ENCODE measurements around the gene ZNF584.
A peak's percentile ranks its signal among the peaks of the same experiment; 100 is the strongest.

The ZNF584 gene

DNA sequence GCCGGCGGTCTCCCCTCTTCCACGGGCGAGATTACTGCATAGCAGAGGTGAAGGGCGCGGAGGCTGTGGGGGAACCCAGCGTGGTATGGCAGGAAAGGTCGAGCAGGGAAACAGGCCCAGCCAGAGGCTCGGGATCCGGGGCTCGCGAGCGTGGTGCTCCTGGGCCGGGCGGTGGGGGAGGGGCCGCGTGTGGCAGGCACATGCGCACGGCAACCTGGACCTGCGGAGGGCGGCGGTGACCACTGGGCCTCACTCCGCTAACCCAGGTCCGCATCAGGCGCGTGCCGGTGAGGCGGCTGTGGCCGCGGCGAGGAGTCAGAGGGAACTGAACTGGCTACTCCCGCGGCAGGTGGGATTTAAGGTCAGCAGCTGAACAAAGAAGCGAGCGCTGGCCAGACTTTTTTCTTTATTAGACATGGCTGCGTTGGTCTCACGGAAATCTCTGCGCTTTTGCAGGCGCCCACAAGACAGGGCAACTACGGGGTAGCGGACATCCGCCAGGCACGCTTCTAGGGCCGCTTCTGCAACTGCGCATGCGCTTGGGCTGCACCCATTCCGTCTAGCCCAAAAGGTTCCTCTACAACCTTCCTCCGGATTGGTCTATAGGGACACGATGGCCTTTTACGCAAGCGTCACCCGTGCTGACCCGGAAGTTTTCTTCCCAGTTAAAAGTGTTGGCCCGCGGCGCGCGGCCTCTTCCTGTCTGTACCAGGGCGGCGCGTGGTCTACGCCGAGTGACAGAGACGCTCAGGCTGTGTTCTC lies 21.7 kb upstream of the ZNF584 start, which contains the start of gene RPS5:
Gene RPS5, plus strand, starts transcription at position 694 of the 762 bp plus-strand sequence. CDS start 869 bp downstream, outside the sequence.
- Histone ChIP-seq H3K4me3 (ENCODE audit: low read length in 2 of 2) (peak within 1 kb of the TSS; percentile 77 to 80), H3K36me3 (ENCODE audit: control insufficient read depth in 2 of 2, insufficient read depth in 2 of 2, low read length in 2 of 2) (peaks cover 4 to 11% of the 10 kb centered on the region in 2 donors), H3K9ac (ENCODE audit: low read depth in 1 of 2, low read length in 2 of 2) (peak within 1 kb of the TSS; percentile 89 to 91), H3K27me3 (ENCODE audit: control insufficient read depth in 2 of 2, insufficient read depth in 2 of 2, low read length in 2 of 2) (no peaks in the 10 kb centered on the region), H3K27ac (ENCODE audit: low read depth in 2 of 2, low read length in 2 of 2) (peak within 1 kb of the TSS; percentile 98), H3K4me1 (ENCODE audit: control insufficient read depth in 2 of 2, insufficient read depth in 2 of 2, low read length in 2 of 2) (peaks cover 18 to 31% of the 10 kb centered on the region in 2 donors), H3K9me3 (ENCODE audit: control insufficient read depth in 2 of 2, low read length in 2 of 2) (no peaks in the 10 kb centered on the region)

DNA sequence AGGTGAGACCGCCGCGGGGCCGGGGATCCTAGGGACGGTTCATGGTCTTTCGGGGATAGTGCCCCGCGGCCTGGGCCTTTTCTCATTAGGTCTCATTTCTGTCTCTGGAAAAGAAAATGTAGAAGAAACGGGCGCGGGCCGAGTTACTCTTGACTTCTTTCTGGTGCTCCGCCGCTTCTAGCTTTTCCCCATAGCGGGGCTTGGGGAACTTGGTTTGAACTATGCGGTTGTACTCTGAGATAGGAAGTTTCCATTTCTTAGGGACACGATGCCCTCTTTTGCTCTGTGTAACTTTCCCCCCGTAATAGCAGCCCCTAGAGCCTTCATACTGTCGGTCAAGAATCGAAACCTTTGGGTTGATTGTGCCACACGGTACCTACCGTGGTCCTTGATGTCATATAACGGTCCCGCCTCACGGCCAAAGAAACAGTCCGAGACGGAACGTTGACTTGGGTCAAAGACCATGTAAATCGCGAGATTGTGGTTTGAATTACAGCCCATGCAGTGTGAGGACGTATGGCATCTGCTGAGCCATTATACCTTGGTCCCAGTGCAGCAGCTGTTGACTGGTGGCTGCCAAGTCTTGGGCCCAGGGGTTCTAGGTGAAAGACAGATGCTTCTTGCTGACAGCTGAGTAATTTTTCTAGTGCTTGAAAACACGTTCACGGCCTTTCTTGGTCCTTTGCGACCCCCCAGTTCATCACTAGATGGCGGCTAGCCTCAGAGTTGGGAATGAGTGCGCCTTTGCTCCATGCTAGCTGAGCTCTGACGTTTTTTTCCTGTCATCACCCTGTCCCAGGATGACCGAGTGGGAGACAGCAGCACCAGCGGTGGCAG lies 20.9 kb upstream of the ZNF584 start:
- no peaks in the 10 kb centered on the region for H3K9me3 ChIP-seq (ENCODE audit: control insufficient read depth in 2 of 2, low read length in 2 of 2)
- peaks cover 18 to 26% of the 10 kb centered on the region in 2 donors for H3K4me1 ChIP-seq (ENCODE audit: control insufficient read depth in 2 of 2, insufficient read depth in 2 of 2, low read length in 2 of 2)
- peaks cover 4 to 13% of the 10 kb centered on the region in 2 donors for H3K36me3 ChIP-seq (ENCODE audit: control insufficient read depth in 2 of 2, insufficient read depth in 2 of 2, low read length in 2 of 2)
- peak overlapping the region; percentile 77 to 80 for H3K4me3 ChIP-seq (ENCODE audit: low read length in 2 of 2)
- no peaks in the 10 kb centered on the region for H3K27me3 ChIP-seq (ENCODE audit: control insufficient read depth in 2 of 2, insufficient read depth in 2 of 2, low read length in 2 of 2)
- peak overlapping the region; percentile 66 to 89 for H3K9ac ChIP-seq (ENCODE audit: low read depth in 1 of 2, low read length in 2 of 2)
- peak overlapping the region in 1 of 2 donors; percentile 48 for H3K27ac ChIP-seq (ENCODE audit: low read depth in 2 of 2, low read length in 2 of 2)

DNA sequence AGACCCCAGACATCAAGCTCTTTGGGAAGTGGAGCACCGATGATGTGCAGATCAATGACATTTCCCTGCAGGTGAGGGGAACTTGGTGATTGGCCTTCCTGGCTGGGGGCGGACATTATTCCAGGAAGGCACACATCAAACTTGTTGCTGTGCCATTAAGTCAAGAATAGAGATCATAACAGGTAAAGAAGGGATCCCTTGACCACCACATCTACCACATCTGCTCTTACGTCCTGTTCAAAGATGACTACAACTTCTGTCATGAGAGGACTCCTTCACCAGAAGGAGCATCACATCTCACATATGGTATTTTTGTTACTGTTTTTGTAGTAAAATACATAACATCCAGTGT lies 20.3 kb upstream of the ZNF584 start:
- Histone ChIP-seq H3K4me1 (ENCODE audit: control insufficient read depth in 2 of 2, insufficient read depth in 2 of 2, low read length in 2 of 2) (peaks cover 18 to 26% of the 10 kb centered on the region in 2 donors), H3K27ac (ENCODE audit: low read depth in 2 of 2, low read length in 2 of 2) (no peak overlapping the region), H3K27me3 (ENCODE audit: control insufficient read depth in 2 of 2, insufficient read depth in 2 of 2, low read length in 2 of 2) (no peaks in the 10 kb centered on the region), H3K4me3 (ENCODE audit: low read length in 2 of 2) (peak overlapping the region; percentile 77 to 80), H3K36me3 (ENCODE audit: control insufficient read depth in 2 of 2, insufficient read depth in 2 of 2, low read length in 2 of 2) (peaks cover 8 to 18% of the 10 kb centered on the region in 2 donors), H3K9ac (ENCODE audit: low read depth in 1 of 2, low read length in 2 of 2) (peak overlapping the region in 1 of 2 donors; percentile 89), H3K9me3 (ENCODE audit: control insufficient read depth in 2 of 2, low read length in 2 of 2) (no peaks in the 10 kb centered on the region)

DNA sequence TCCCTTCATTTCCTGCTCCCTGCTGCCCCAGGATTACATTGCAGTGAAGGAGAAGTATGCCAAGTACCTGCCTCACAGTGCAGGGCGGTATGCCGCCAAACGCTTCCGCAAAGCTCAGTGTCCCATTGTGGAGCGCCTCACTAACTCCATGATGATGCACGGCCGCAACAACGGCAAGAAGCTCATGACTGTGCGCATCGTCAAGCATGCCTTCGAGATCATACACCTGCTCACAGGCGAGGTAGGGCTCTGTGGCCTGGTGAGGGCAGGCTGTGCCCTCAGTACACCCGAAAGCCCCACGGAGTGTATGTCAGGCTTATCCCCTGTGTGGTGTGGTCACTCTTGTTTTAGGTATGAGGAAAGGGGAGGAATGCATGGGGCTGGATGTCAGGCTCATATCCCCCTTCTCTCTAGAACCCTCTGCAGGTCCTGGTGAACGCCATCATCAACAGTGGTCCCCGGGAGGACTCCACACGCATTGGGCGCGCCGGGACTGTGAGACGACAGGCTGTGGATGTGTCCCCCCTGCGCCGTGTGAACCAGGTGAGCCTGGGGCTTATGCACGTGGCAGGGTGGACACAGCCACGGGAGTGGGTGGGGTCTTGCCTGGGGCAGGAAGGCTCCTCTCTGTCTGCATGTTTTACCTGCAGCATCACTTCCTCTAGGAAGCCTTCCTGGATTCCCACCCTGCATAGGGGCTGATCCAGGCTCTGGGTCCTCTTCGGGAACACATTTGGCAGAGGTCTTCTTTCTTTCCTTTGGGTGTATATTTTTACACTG lies 15.3 kb upstream of the ZNF584 start:
- Histone ChIP-seq H3K4me3 (ENCODE audit: low read length in 2 of 2) (no peak overlapping the region), H3K27ac (ENCODE audit: low read depth in 2 of 2, low read length in 2 of 2) (no peak overlapping the region), H3K9ac (ENCODE audit: low read depth in 1 of 2, low read length in 2 of 2) (no peak overlapping the region), H3K27me3 (ENCODE audit: control insufficient read depth in 2 of 2, insufficient read depth in 2 of 2, low read length in 2 of 2) (peaks cover 13 to 19% of the 10 kb centered on the region in 2 donors), H3K36me3 (ENCODE audit: control insufficient read depth in 2 of 2, insufficient read depth in 2 of 2, low read length in 2 of 2) (peaks cover 22 to 37% of the 10 kb centered on the region in 2 donors), H3K9me3 (ENCODE audit: control insufficient read depth in 2 of 2, low read length in 2 of 2) (no peaks in the 10 kb centered on the region), H3K4me1 (ENCODE audit: control insufficient read depth in 2 of 2, insufficient read depth in 2 of 2, low read length in 2 of 2) (peaks cover 6 to 9% of the 10 kb centered on the region in 2 donors)

DNA sequence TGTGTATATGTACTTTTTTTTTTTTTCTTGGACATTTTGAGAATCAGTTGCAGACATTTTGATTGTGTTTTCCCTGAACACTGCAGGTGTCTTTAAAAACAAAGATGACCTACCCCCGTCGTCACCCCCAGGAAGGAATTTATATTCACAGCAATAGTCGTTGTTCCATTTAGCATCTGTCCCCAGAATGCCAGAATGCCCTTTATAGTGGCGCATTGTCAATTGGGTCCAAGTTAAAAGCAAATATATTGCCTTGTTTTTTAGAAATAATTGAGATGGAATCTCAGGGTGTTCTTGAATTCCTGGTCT lies 14.8 kb upstream of the ZNF584 start:
- H3K4me1 ChIP-seq (ENCODE audit: control insufficient read depth in 2 of 2, insufficient read depth in 2 of 2, low read length in 2 of 2) = peaks cover 4 to 6% of the 10 kb centered on the region in 2 donors
- no peak overlapping the region for H3K27ac ChIP-seq (ENCODE audit: low read depth in 2 of 2, low read length in 2 of 2)
- no peaks in the 10 kb centered on the region for H3K9me3 ChIP-seq (ENCODE audit: control insufficient read depth in 2 of 2, low read length in 2 of 2)
- H3K4me3 ChIP-seq (ENCODE audit: low read length in 2 of 2) = no peak overlapping the region
- peaks cover 13 to 23% of the 10 kb centered on the region in 2 donors for H3K27me3 ChIP-seq (ENCODE audit: control insufficient read depth in 2 of 2, insufficient read depth in 2 of 2, low read length in 2 of 2)
- H3K9ac ChIP-seq (ENCODE audit: low read depth in 1 of 2, low read length in 2 of 2) = no peak overlapping the region
- H3K36me3 ChIP-seq (ENCODE audit: control insufficient read depth in 2 of 2, insufficient read depth in 2 of 2, low read length in 2 of 2) = peaks cover 20 to 34% of the 10 kb centered on the region in 2 donors

DNA sequence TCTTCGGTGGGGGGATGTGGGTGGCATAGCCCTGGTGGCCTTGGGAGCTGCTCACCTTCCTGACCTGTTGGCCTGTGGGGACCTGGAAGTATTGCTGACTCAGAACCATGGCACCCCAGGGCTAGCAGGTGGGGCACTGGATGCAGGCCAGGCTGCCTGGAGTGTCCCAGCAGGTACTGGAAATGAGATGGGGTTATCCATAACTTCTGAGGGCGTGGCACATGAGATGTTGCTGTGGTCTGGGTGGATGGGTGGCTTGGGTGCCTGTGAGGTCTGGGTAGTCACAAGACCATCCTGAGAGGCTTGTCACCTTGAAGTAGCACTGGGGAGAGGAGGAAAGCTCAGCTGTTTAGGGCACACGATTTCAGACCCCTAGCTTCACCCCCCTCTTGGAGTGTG lies 13.6 kb upstream of the ZNF584 start:
- Histone ChIP-seq H3K9me3 (ENCODE audit: control insufficient read depth in 2 of 2, low read length in 2 of 2) (no peaks in the 10 kb centered on the region), H3K27ac (ENCODE audit: low read depth in 2 of 2, low read length in 2 of 2) (no peak overlapping the region), H3K4me1 (ENCODE audit: control insufficient read depth in 2 of 2, insufficient read depth in 2 of 2, low read length in 2 of 2) (peaks cover 4 to 6% of the 10 kb centered on the region in 2 donors), H3K36me3 (ENCODE audit: control insufficient read depth in 2 of 2, insufficient read depth in 2 of 2, low read length in 2 of 2) (peaks cover 20 to 34% of the 10 kb centered on the region in 2 donors), H3K4me3 (ENCODE audit: low read length in 2 of 2) (no peak overlapping the region), H3K27me3 (ENCODE audit: control insufficient read depth in 2 of 2, insufficient read depth in 2 of 2, low read length in 2 of 2) (peaks cover 13 to 23% of the 10 kb centered on the region in 2 donors), H3K9ac (ENCODE audit: low read depth in 1 of 2, low read length in 2 of 2) (no peak overlapping the region)

DNA sequence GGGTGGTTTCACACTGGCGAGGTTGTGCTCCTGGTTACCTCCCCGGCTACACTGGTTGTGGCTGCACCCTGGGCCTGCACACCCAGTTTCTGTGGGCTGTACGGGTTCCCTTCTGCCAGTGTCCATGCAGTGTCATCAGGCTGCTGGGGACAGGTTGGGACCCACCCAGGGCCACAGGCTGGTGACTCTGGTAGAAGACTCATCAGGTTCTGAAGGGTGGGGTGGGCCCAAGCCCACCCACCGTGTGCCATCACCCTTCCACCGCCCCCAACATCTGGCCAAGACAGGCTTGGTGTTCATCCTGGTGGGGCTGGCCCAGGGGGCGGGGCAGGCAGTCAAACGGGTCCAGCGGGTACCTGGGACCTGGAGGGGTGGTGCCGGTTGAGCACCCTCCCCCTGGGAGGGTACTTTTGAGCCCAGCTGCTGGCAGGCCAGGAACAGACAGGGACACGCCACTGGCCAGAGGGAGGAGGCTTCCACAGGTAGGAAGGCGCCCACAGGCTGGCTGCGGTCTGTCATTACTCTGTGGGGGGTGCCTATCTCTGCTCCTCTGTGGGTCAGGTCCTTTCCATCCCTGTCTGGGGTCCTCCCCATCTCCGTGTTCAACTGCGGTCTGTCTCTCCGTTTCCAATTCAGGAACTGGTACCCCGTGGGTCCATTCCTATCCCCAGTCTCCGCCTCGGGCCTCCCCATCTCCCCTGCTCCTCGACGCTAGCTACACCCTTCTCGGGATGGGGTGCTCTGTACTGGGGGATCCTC lies 13.1 kb upstream of the ZNF584 start, which contains the start of gene RNF225:
Gene RNF225, plus strand, starts transcription at position 437 of the 759 bp plus-strand sequence. CDS start 434 bp downstream, outside the sequence.
- Histone ChIP-seq H3K27ac (ENCODE audit: low read depth in 2 of 2, low read length in 2 of 2) (no peak within 1 kb of the TSS), H3K36me3 (ENCODE audit: control insufficient read depth in 2 of 2, insufficient read depth in 2 of 2, low read length in 2 of 2) (peaks cover 20 to 34% of the 10 kb centered on the region in 2 donors), H3K9ac (ENCODE audit: low read depth in 1 of 2, low read length in 2 of 2) (no peak within 1 kb of the TSS), H3K4me3 (ENCODE audit: low read length in 2 of 2) (no peak within 1 kb of the TSS), H3K9me3 (ENCODE audit: control insufficient read depth in 2 of 2, low read length in 2 of 2) (no peaks in the 10 kb centered on the region), H3K4me1 (ENCODE audit: control insufficient read depth in 2 of 2, insufficient read depth in 2 of 2, low read length in 2 of 2) (peaks cover 4 to 6% of the 10 kb centered on the region in 2 donors), H3K27me3 (ENCODE audit: control insufficient read depth in 2 of 2, insufficient read depth in 2 of 2, low read length in 2 of 2) (peaks cover 13 to 23% of the 10 kb centered on the region in 2 donors)

DNA sequence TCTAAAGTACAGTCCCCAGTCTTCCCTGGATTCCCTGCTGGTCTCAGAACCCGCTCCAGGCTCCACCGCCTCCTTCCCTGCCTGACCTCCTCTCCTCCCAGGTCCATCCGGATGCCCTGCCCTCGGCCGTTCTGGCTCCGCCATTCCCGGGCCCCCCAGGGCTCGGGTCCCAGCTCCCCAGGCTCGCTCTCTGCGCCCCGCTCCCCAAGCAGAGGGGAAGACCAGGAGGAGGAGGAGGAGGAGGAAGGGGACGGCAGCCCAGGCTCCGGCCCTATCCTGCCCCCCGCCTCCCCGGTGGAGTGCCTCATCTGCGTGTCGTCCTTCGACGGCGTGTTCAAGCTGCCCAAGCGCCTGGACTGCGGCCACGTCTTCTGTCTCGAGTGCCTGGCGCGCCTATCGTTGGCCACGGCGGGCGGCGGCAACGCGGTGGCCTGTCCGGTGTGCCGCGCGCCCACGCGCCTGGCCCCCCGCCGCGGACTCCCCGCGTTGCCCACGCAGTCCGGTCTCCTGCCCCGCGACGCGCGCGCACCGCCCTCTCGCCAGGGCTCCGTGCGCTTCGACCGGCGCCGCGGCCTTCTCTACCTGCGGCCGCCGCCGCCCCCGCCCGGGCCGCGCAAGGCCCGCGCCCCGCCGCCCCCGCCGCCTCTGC lies 12.3 kb upstream of the ZNF584 start:
- Histone ChIP-seq H3K9me3 (ENCODE audit: control insufficient read depth in 2 of 2, low read length in 2 of 2) (no peaks in the 10 kb centered on the region), H3K4me3 (ENCODE audit: low read length in 2 of 2) (no peak overlapping the region), H3K27me3 (ENCODE audit: control insufficient read depth in 2 of 2, insufficient read depth in 2 of 2, low read length in 2 of 2) (peaks cover 13 to 23% of the 10 kb centered on the region in 2 donors), H3K4me1 (ENCODE audit: control insufficient read depth in 2 of 2, insufficient read depth in 2 of 2, low read length in 2 of 2) (peaks cover 9 to 10% of the 10 kb centered on the region in 2 donors), H3K36me3 (ENCODE audit: control insufficient read depth in 2 of 2, insufficient read depth in 2 of 2, low read length in 2 of 2) (peaks cover 20 to 27% of the 10 kb centered on the region in 2 donors), H3K9ac (ENCODE audit: low read depth in 1 of 2, low read length in 2 of 2) (no peak overlapping the region), H3K27ac (ENCODE audit: low read depth in 2 of 2, low read length in 2 of 2) (no peak overlapping the region)
